NCI-H2029 (cell line): ENCODE results near the gene CKS1B.

Experiments
- DNase-seq: peaks from one replicate; lab custom pipeline; 2025; lab: John Stamatoyannopoulos, UW

CKS1B gene

GRCh38 chr1:155002464-155003226 is 28.2 kb downstream of the CKS1B start, which contains the start of gene ZBTB7B:
Gene ZBTB7B, plus strand, starts transcription at chr1:155002802. Its CDS starts 11,859 bp downstream, at chr1:155014661.
- no peak for DNase-seq

GRCh38 chr1:155003227-155003765 is 28.8 kb downstream of the CKS1B start:
- no peak for DNase-seq

GRCh38 chr1:155003766-155004351 is 29.4 kb downstream of the CKS1B start:
- no peak for DNase-seq

DNA sequence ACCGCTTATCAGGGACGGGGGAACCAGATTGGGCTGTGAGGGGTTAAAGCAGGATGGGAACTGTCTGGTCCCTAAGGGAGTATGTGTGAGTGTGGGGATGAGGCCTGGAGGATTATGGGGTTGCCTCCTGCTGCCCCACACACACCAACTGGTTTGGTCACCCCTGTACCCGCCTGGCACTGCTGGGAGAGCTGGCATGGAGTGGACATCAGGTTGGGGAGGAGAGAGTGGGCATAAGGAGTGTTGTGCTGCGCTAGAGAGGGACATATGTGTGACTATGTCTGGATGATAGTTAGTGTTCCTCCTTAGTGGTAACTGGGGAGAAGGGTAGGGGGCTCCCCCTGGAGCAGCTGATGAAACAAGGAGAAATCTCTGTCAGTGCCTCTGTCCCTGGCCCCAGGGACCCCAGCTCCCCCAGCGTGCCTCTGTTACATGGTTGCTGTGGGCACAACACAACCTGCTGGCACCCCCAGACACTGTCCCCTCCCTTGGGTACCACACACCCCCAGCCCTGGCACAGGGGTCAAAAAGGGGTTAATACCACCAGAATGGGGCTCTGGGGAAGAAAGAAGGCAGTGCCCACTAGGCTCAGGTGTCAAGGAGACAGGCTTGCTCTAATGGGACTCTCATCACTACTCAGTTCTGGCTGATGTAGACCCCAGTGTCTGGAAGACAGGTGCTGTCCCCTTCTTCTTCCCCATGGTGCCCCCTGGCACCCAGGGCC is 30.0 kb downstream of the CKS1B start:
- no peak for DNase-seq

DNA sequence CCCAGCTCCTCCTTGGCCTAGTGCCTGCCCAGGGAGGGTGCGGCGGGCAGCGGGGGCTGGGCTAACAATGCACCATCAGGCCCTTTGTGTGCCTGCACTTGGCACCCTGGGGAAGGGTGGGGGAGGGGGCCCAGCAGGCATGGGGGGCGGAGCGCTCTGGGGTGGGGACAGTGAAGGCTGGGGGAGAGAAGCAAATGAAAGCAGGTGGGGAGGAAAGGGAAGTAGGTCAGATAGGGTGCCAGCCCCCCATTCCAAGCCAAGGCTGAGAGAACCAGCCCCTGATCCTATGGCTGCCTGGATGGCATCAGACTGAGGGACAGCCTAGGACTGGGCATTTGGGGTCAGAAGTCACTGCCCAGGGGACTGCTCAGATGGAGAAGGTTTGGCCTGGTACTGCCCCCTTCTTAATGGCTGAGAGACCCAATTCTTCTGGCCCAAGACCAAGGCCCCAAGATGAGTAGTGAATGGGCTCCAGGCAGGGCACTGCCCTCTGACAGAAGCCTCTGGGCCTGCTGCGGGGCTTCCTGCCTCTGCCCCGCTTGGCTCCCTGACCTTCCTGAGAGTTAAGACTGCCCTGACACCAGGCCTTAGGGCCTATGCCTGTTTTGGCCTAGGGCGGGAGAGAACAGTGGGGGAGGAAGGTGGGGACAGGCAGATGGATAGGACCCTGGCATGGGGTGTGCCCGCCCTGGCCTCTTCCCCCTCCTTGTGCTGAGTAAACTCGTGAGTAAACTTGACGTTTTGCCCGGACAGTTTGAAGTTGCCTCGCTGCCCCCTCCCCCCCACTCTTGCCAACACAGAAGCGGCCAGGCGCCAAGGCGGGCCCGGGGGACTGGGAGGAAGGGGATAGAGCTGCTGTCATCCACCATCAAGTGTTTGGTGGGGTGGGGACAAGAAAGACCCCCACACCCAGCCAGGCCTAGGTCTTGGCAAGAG is 30.9 kb downstream of the CKS1B start:
- no peak for DNase-seq

GRCh38 chr1:155006601-155007101 is 32.2 kb downstream of the CKS1B start:
- no peak for DNase-seq

DNA sequence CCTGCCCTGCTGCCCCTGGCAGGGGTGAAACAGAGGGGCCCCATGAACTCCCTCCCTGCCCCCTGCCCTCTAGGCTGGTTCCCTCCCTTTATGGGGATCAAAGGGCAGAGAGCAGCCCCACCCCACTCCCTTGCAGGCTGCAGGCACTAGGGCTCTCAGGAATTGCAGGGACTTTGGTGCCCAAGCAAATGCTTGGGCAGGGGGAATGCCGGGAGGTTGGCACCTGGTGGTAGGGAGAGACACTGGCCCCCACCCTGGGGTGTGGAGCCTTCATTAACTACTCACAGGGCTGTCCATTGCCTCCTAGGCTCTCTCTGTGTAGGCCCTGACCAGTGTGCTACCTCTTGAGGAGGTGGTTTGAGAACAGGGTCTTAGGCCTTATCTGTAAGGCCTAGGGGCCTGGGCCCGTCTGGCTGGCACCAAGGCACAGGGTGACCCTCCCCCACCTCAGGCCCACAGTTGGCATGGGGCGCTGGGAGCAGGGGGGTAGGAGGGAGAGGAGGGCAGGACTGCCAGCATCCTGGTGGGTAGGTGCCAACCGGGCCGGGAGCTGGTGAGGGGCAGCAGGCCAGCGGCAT is 32.9 kb downstream of the CKS1B start:
- no peak for DNase-seq

DNA sequence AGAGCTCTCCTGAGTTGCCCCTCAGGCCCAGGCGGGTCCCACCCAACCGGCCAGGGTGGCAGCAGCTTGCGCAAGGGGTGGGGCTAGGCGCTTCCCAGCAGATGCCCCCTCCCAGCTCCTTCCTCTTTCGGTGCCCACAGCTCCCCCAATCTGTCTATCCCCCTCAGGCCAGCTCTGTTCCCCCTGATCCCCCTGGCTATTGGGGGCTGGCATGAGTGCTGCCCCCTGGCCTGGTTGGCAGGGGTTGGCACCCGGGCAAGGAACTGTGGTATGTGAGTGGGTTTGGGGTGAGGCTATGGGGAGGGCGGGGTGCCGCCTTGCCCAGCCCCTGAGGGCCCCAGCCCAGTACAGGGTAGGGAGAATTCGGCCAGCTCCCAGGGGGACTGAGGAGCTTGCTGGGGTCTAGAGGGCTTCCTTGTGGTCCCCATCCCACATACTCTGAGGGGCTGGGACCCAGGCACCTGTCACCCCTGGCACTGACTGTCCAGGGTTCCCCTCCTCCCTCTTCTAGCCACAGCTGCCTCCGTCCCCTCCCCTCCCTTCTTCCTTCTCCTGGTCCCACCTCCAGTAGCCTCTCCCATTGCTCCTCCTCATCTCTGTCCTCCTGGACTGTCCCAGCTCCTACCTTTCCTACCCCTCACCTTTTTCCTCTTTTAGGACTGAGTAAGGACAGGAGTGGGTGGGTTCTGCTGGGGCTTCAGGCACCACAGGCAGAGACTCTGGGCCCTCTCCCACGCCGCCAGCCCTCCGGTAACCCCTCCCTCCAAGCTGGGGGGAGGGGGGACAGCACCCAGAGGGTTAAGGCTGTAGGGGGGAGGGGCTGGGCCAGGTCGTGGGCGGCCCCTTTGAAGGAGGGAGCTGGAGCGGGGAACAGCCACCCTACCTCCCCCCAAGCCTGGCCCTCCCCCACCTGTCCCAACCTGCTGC is 33.8 kb downstream of the CKS1B start:
- no peak for DNase-seq

GRCh38 chr1:155009221-155009711 is 34.8 kb downstream of the CKS1B start:
- no peak for DNase-seq

- DNase-seq, result no peak
Measured at GRCh38 chr1:155009742-155010141, 35.3 kb downstream of the CKS1B start.

- no peak for DNase-seq
Measured at GRCh38 chr1:155010211-155010918, 35.9 kb downstream of the CKS1B start.

DNA sequence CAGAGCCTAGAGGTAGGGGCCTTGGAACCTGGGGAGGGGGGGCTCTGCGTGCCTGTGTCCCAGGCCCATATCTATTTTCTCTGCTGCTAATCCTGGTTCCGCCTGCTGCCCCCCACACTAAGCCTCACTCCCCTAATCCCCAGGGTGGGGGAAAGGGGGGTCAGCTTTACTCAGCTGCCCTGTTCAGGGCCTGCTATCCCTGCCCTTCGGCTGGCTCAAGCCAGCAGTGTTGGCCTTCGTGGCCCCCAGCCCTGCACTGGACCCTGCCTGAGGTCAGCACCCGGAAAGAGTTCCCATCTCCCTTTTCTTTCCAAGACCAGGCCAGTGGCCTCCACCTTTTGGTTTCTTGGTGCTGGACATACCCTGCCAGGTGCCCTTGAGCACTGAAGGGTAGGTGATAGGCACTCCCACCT is 36.5 kb downstream of the CKS1B start:
- DNase-seq, result no peak

- no peak for DNase-seq
Measured at GRCh38 chr1:155011437-155012025, 37.0 kb downstream of the CKS1B start.

DNA sequence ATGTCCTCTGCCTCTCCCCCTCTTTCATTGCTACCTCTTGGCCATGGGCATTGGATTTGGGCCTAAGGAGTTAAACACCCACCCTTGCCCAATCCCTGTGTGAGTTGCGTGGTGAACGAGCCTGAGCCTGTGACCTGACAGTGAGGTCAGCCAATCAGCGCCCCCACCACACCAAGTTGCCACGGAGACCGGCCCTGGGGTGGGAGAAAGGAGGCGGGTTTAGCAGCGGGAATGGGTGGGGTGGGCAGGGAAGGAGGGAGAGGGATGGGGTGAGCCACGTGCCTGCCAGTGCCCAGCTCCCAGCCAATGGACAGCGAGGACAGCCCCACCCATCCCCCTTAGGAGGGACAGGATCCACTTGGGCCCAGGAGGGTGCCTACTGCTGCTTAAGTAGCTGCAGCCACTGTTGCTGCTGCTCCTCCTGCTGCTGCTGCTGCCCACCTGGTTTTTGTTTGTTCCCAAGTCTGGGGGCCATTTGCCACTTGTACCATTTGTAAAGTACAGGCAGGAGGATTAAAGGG is 37.6 kb downstream of the CKS1B start:
- no peak for DNase-seq

GRCh38 chr1:155012776-155013602 is 38.5 kb downstream of the CKS1B start:
- DNase-seq, result no peak

DNA sequence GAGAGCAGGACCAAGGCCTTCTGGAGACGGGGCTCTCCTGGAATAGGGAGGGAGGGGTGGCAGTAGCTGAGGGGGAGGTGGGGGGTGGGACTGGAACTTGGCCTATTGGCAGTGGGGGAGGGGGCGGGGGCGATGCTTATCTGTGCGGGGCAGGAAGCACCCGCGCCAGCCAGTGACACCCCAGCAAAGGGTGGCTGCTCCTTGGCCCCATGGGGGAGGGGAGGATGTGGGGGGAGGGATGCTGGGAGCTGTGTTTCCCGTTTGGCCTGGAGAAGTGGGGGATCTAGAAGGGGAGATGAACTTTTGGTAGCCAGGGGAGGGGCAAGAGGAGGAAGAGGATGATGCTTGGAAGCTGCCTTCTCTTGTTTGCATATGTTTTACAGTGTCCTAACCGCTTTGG is 39.2 kb downstream of the CKS1B start:
- no peak for DNase-seq

- no peak for DNase-seq
Measured at GRCh38 chr1:155014709-155015508, 40.4 kb downstream of the CKS1B start.
